Stimulated activated CD8-positive, alpha-beta memory T cell treated with anti-CD3 and anti-CD28 coated beads, Interleukin-12 subunit alpha, Interleukin-12 subunit beta, amount 100 ng/mL, for 1 hour (primary cell): Measurements from ENCODE around the gene RPE65.
"Not testable (repeated sequence)": the region's sequence is repeated elsewhere in the genome, so short reads cannot be mapped to it uniquely, and the experiment has no call there.

Source experiments
- DNase-seq: peaks from one replicate; pipeline ENCODE4 v3.0.0-alpha.2; 2020; ENCODE audit warnings: low read depth

Gene RPE65

DNA sequence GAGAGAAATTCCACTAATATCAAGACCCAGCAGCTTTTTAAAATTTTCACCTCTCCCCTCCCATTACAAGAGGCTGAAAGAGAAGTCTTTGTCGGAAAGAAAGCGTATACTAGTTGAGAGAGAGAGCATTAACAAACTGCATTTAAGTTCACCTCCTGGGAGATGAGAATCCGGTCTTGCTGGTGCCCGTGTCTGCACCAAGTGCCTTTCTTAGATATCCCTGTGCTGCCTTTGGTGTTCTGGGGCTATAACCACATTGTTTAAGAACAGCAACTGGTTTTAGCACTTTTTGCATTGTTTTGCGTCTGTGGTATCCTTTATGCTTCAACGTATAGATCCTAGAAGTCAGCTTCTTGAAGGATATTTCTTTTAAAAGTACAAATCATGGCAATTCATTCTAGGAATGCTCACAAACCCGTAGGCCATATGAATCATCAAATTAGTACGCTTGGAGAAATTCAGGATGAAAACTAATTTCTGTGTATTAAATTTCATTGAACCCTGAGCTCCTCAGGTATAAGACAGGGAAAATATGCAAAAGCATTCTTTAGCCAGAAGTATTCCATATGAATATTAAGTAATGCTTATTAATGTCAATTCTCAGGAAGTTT lies 3.4 kb upstream of the RPE65 start:
- DNase-seq: no peak

DNA sequence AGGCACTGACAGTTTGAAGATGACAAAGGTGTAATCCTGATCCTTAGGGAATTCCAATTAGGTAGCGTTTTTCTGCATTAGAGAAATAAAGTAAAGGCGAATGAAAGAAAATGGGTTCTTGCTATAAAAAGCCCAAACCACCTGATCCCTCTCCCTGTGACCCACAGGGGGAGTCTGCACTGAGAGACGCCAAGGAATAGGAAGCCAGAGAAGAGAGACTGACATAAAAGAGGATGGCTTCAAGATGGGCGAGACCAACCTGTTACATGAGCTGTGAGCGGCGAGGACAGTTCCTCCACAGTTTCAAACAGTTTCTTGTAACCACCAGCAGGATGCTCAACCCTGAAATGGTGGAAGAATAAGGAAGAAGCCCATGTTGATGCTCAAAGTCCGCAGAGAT lies 1.4 kb downstream of the RPE65 start:
- DNase-seq: no peak

DNA sequence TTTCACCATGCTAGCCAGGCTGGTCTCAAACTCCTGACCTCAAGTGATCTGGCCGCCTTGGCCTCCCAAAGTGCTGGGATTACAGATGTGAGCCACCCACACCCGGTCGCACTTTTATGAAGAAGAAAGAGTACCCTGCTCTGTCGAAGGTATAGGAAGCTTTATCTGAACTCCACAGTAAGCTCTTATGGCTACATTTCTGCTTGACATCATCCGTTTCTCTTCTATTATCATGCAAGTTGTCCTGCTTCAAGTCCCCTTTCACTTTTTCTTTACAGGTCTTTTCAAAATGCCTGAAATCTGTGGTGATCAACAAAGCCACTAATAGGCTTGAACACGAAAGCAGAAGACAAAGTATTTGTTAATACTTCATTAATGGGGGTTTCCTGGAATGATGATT lies 4.0 kb downstream of the RPE65 start:
- DNase-seq: no peak

DNA sequence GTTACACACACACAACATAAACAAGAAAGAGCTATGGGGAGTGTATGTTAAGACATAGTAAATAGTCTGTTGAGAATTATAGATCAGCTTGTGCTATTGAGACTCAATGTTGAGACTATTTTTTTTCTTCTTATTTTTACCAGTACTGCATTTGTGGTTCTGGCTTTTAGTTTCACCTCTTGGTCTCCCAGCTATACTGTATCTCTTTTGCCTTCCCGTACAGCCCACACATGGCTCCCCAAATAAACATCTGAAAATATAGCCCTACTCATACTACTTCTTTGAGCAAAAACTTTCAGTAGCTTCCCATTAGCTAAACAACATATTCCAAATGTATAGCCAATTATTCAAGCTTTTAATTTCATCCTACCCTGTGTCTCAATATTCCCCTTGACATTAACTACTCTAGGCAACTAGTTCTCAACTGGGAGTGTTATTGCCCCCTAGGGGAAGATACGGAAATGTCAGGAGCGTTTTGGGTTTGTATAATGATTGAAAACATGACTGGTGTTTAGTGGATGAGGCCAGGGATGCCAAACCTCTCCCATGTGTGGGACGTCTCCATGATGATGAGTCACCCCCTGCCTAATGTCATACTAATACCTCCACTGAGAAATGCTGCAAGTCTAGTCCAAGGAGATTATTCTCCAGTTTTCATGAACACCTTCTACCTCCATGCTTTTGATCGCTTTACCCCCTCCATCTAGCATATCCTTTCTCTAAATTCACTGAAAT lies 6.8 kb downstream of the RPE65 start:
- DNase-seq: no peak

DNA sequence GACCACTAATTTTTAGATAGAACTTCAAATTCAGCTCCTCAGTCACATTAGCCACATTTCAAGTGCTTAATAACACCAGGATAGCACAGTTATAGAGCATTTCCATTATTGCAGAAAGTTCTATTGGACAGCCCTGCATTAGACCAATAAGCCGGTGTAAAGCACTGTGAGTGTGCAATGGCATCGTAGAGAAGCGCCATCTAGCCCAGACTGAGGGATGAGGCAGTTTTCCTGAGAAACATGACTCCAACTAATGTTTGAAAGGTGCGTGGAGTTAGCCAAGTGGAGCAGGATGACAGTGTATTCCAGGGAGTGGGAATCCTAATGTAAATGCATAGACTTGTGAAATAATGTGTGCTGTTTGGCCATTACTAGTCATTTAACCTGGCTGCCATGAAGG lies 7.7 kb downstream of the RPE65 start:
- no peak for DNase-seq

DNA sequence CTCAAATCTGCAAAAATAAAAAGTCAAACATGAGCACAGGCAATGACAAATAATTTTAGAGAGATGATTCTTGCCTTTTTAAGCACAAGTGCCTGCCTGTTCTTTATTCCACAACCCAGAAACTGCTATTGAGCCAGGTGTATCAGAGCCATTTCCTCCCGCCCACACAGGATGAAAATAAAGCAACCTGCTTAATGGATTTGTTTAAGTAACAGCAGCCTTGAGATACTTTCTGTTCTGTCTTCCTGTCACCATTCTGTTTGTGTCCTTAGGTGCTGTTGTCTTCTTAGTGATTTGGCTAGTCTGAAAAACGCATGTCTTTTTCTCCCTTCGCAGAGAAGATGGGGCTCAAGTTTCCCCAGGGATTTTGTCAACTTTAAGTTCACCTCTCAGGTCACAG lies 11.4 kb downstream of the RPE65 start:
- no peak for DNase-seq

DNA sequence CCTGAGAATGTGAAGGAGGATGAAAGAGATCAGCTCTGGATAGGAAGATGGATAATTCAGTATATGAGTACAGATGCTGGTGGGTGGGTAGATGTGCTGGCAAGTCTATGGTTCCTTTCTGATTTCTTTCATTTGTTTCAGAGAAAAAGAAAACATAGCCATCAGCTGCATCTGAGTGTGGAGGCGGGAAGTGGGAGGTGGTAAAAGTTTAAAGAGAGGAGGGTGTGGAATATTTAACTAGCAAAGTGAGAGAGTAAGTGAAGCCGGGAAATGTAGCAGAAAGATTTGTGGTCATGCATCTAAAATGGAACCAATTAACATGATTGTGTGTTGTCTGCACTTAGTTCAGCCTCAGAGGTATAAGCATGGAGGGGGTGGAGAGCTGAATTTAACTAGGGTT lies 16.4 kb downstream of the RPE65 start:
- DNase-seq: no peak

DNA sequence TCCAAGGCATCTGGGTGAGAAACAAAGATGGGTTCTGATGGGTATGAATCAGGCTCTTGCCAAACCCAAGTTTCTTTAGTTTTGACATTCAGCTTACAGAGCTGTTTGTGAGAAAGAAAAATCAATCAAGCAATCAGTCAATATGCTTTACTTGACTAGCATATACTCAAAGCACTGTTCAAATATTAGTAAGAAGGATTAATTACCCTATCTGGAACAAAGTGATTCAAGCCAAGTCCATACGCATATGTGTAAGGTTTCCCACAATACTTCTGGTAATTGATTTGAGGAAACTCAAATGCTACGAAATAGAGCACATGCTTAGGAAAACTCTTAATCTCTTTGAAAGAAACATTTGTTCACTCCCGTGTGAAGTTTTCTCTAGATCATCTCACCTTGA lies 18.7 kb downstream of the RPE65 start:
- no peak for DNase-seq

DNA sequence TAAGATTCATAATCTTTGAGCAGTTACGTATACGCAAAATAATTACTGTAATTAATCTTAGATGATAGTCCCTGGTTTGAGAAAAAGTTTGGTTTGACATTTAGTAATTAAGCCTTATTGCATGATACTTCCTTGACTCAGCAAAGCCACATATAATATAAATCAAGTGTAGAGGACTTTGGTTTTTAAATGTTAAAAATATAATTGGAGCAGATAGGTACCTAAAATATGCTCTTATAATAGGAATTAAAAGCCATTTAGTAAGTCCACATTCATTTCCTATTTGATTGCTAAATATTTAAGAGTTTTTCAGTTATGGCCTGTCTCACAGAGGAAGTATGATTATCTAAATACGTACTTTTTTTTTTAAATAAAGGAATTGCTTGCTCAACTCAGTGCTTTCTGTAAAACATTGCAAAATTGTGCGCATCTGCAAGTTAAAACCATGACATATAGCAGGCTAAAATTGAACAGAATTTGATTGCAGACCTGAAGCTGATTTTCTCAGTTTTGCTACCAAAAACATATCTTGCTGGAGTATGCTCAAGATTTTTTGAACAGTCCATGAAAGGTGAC lies 20.4 kb downstream of the RPE65 start:
- no peak for DNase-seq

DNA sequence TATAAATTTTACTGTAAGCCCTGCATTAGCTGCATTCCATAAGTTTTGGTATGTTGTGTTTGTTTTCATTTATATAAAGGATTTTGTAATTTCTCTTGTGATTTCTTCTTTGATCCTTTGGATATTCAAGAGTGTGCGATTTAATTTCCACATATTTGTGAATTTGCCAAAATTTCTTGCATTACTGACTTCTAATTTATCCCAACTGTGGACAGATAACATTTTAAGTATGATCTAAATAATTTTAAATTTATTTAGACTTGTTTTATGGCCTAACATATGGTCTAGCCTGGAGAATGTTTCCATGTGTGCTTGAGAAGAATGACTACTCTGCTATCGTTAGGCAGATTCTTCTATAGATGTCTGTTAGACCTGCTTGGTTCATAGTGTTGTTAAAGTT lies 23.2 kb downstream of the RPE65 start:
- no peak for DNase-seq

DNA sequence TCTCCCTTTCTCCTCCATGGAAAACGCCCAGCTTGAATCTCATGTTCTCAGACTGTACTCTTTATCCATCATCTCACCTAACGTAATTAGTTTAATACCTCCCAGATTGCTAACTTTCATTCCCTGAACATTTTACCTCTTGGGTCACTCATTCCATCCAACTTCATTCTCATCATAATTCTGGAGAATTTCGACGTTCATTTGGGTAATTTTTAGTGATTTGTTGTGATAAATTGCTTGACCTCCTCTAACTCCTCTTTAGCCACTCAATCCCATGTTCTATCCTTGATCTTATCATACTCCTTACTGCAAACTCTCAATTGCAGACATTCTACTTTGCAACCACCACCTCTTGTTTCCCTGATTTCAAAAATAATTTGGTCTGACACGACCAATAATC lies 28.4 kb downstream of the RPE65 start:
- DNase-seq: no peak

DNA sequence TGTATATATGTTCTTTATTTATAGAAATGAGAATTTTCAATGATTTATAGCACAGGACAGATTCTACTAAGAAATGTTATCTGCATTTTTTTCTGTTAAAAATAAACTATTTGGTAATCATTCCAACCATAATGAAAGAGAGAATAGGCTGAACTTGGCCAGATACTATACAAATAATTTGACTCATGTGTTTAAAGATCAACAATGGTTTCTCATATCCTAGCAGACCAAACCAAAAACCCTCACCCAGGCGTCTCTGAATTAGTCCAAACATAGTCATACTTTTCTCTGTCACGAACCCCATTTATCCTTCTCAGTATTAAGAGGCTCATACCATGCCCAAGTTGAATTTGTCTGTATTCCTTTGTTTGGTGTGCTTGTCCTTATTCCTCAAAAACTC lies 40.3 kb downstream of the RPE65 start:
- no peak for DNase-seq

DNA sequence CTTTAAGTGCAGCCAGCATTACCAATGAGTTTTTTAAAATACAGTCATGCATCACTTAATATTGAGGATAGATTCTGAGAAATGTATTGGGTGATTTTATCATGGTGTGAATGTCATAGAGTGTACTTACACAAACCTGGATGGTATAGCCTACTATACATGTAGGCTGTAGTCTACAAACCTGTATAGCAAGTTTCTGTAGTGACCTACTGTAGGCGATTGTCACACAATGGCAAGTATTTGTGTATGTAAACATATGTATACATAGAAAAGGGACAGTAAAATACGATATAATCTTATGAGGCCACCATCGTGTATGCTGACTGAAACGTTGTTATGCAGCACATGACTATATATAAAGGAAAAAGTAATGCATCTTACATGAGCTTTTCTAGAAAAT lies 48.2 kb downstream of the RPE65 start:
- DNase-seq: no peak

DNA sequence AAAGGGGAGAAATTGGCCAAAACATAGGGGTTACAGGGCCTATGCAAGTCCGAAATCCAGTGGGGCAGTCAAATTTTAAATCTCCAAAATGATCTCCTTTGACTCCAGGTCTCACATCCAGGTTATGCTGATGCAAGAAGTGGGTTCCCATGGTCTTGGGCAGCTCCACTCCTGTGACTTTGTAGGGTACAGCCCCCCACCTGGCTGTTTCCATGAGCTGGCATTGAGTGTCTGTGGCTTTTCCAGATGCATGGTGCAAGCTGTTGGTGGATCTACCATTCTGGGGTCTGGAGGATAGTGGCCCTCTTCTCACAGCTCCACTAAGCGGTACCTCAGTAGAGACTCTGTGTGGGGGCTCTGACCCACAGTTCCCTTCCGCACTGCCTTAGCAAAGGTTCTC lies 54.2 kb downstream of the RPE65 start:
- not testable (repeated sequence) for DNase-seq

DNA sequence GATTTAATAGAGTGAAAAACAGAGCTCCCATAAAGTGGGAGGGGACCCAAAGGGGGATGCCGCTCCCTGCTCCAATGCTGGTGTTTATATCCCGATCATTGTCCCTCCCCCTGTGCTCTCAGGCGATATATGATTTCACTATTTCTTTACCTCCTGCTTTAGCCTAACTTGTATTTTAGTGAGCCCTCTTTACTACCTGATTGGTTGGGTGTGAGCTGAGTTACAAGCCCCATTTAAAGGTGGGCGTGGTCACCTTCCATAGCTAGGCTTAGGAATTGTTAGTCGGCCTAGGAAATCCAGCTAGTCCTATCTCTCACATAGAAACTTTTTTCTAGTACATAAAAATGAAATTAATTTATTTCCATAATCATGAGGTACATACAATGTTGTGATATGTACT lies 57.3 kb downstream of the RPE65 start:
- not testable (repeated sequence) for DNase-seq

DNA sequence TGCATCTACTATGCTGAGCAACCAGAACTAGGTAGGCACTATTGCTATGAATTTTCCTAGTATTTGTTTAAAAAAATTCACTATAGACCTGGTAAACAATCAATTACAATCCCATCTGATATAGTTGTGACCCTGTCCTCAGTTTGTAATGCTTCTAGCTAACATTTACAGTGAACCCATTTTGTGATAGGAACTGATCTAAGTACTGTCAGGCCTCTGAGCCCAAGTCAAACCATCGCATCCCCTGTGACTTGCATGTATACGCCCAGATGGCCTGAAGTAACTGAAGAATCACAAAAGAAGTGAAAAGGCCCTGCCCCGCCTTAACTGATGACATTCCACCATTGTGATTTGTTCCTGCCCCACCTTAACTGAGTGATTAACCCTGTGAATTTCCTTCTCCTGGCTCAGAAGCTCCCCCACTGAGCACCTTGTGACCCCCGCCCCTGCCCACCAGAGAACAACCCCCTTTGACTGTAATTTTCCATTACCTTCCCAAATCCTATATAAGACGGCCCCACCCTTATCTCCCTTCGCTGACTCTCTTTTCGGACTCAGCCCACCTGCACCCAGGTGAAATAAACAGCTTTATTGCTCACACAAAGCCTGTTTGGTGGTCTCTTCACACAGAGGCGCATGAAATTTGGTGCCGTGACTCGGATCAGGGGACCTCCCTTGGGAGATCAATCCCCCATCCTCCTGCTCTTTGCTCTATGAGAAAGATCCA lies 63.8 kb downstream of the RPE65 start:
- DNase-seq: not testable (repeated sequence)

DNA sequence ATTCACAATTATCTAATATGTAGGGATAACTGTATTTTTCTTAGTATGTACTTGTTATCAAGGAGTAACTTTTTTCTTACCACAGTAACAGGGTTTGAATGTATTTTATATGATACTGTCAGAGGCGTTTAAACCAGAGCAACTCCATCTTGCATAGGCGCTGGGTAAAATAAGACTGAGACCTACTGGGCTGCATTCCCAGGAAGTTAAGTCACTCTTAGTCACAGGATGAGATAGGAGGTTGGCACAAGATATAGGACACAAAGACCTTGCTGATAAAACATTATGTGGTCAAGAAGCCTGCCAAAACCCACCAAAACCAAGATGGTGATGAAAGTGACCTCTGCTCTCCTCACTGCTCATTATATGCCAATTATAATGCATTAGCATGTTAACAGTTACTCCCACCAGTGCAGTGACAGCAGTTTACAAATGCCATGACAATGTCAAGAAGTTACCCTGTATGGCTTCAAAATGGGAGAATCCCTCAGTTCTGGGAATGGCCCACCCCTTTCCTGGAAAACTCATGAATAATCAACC lies 64.8 kb downstream of the RPE65 start:
- DNase-seq: no peak

DNA sequence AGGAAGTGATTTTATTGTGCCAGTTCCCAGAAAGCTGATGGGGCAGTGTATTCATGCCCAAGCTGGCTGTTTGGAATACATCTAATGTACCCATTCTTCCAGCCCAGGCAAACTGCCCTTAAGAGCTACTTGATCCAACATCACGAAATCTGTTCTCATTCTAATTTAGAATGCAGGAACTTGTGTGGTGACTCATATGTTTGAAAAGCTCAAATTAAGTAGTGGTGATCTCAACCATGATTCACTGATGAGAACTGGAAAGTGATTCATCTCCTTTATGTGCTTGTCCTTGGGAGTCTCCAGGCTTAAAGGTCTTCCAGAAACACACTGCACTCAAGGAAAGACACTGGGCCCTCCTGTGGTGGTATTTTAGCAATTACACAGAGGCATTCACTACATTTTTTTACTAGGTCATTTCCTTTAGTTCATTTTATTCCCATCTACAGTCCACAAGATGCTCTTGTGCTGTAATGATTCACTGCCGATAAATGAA lies 65.4 kb downstream of the RPE65 start:
- no peak for DNase-seq

DNA sequence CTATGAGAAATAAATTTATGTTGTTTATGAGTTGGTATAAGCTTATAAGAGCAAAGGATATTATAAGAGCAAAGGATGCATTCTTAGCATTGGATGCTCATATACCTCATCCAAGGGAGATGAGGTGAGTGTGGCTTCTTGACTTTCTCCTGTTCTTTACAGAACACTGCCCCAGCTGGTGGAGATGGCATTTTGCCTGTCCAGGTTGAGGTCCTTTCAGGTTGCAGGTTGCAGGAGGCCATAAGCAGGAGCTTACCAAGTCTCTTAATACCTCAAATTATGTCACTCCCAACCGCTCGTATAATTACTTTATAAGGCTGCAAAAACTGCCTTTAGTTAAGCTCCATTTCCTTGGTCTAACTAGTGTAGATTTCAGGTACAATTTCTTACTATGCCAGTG lies 66.7 kb downstream of the RPE65 start:
- DNase-seq: no peak

DNA sequence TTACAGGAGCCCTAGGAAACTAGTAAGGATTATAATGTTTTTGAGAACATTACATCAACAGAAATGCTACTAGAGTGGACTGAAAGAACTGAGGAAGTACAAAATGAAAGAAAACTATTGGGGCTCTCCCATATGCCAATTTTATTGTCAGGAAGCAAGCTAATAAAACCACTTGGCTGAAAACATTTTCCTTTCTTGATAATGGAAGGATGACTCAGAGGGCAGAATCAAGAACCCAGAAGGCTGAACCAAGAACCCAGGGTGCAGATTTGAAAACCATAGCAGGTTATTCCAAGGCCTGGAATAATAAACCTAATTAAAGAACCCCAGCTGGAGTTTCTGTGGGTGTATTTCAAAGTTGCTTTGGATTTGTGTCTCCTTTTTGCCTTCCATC lies 70.7 kb downstream of the RPE65 start:
- no peak for DNase-seq
